ENCODE measurements around the gene GSK3A. TPM values are rescaled to one million over a fixed set of nuclear protein-coding genes. Genes with fewer than 3 reads are reported as not detected.

The GSK3A gene
- total RNA-seq, 1 experiment from 2014 or later = 26.7 TPM

DNA sequence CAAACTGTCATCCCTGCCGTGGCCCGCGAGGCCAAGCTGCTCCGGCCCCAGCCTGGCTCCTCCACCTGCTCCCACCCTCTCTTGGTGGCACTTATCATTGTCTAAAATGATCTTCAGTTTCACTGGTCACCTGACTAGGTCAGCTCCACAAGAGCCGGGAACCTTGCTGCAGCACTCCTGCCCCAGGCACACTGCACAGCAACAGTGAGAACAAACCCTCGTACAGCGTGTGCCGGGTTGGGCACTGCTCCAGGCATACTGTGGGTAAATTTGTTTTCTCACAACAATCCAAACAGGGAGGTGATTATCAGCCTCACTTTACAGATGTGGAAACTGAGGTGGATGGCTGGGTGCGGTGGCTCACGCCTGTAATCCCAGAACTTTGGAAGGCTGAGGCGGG is 33.8 kb downstream of the GSK3A start:
- Histone ChIP-seq H3K27ac (peak overlapping the region; percentile 67), H3K9me3 (replicated peaks) (no peaks in the 10 kb centered on the region; the same call in 1 of the 2 replicates), H3K4me1 (replicated peaks) (peaks cover 32% of the 10 kb centered on the region), H3K4me3 (no peak overlapping the region), H3K27me3 (replicated peaks) (no peaks in the 10 kb centered on the region), H3K36me3 (peaks cover 37% of the 10 kb centered on the region)
- no peak for DNase-seq (ENCODE audit: low read depth in 1 of 2, low spot score in 2 of 2)

GRCh38 chr19:42207767-42208271 is 34.6 kb downstream of the GSK3A start:
- H3K36me3 ChIP-seq = peaks cover 42% of the 10 kb centered on the region
- DNase-seq (ENCODE audit: low read depth in 1 of 2, low spot score in 2 of 2) = peak; percentile 71 to 85
- no peaks in the 10 kb centered on the region for H3K27me3 ChIP-seq (replicated peaks)
- H3K4me3 ChIP-seq = no peak overlapping the region
- H3K4me1 ChIP-seq (replicated peaks) = peaks cover 32% of the 10 kb centered on the region
- H3K9me3 ChIP-seq (replicated peaks) = no peaks in the 10 kb centered on the region; the same call in 1 of the 2 replicates
- H3K27ac ChIP-seq = peak overlapping the region; percentile 67

- Histone ChIP-seq H3K9me3 (replicated peaks) (no peaks in the 10 kb centered on the region; the same call in 1 of the 2 replicates), H3K27me3 (replicated peaks) (no peaks in the 10 kb centered on the region), H3K4me3 (no peak overlapping the region), H3K36me3 (peaks cover 43% of the 10 kb centered on the region), H3K27ac (peak overlapping the region; percentile 67), H3K4me1 (replicated peaks) (peaks cover 32% of the 10 kb centered on the region)
- DNase-seq (ENCODE audit: low read depth in 1 of 2, low spot score in 2 of 2) = no peak
These were observed 35.3 kb downstream of the GSK3A start for GRCh38 chr19:42206871-42207755.

GRCh38 chr19:42204664-42205063 is 37.7 kb downstream of the GSK3A start:
- H3K4me3 ChIP-seq = no peak overlapping the region
- H3K36me3 ChIP-seq = peaks cover 42% of the 10 kb centered on the region
- no peaks in the 10 kb centered on the region for H3K27me3 ChIP-seq (replicated peaks)

DNA sequence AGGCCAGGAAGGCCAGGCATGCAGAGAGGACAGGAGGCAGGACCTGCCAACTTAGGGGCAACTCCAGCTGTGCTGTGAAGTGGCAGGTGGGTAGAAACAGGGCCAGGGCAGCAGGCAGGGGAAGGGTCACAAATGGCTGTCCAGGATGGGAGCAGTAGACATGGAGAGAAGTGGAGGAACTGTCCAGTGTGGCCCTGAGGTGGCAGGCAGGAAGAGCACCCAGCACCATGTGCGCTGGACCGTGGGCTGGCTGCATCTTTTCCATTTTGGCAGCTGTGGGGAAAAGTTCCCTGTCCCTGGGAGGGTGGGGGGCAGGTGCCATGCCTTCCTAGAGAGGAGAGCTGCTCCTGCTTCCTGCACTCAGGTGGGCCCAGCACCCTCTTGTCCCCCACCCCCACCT is 38.7 kb downstream of the GSK3A start:
- Histone ChIP-seq H3K4me1 (replicated peaks) (peaks cover 32% of the 10 kb centered on the region), H3K4me3 (no peak overlapping the region), H3K27me3 (replicated peaks) (no peaks in the 10 kb centered on the region), H3K9me3 (replicated peaks) (no peaks in the 10 kb centered on the region; the same call in 1 of the 2 replicates), H3K36me3 (peaks cover 43% of the 10 kb centered on the region), H3K27ac (no peak overlapping the region)
- no peak for DNase-seq (ENCODE audit: low read depth in 1 of 2, low spot score in 2 of 2)

More at GRCh38 chr19:42204664-42205063, 37.7 kb downstream of the GSK3A start:
- DNase-seq (ENCODE audit: low read depth in 1 of 2, low spot score in 2 of 2) = no peak
- Histone ChIP-seq H3K9me3 (replicated peaks) (no peaks in the 10 kb centered on the region; the same call in 1 of the 2 replicates), H3K4me1 (replicated peaks) (peaks cover 34% of the 10 kb centered on the region), H3K27ac (no peak overlapping the region)

GRCh38 chr19:42202290-42202880 is 40.0 kb downstream of the GSK3A start:
- H3K9me3 ChIP-seq (replicated peaks) = no peaks in the 10 kb centered on the region
- H3K4me3 ChIP-seq = no peak overlapping the region
- H3K27ac ChIP-seq = no peak overlapping the region
- H3K36me3 ChIP-seq = peaks cover 40% of the 10 kb centered on the region
- no peaks in the 10 kb centered on the region for H3K27me3 ChIP-seq (replicated peaks)
- peaks cover 19% of the 10 kb centered on the region for H3K4me1 ChIP-seq (replicated peaks)
- no peak for DNase-seq (ENCODE audit: low read depth in 1 of 2, low spot score in 2 of 2)

GRCh38 chr19:42201489-42202289 is 40.7 kb downstream of the GSK3A start:
- H3K9me3 ChIP-seq (replicated peaks) = no peaks in the 10 kb centered on the region
- H3K27me3 ChIP-seq (replicated peaks) = no peaks in the 10 kb centered on the region
- DNase-seq (ENCODE audit: low read depth in 1 of 2, low spot score in 2 of 2) = no peak
- H3K27ac ChIP-seq = no peak overlapping the region
- H3K4me1 ChIP-seq (replicated peaks) = peaks cover 12% of the 10 kb centered on the region
- no peak overlapping the region for H3K4me3 ChIP-seq
- H3K36me3 ChIP-seq = peaks cover 35% of the 10 kb centered on the region

DNA sequence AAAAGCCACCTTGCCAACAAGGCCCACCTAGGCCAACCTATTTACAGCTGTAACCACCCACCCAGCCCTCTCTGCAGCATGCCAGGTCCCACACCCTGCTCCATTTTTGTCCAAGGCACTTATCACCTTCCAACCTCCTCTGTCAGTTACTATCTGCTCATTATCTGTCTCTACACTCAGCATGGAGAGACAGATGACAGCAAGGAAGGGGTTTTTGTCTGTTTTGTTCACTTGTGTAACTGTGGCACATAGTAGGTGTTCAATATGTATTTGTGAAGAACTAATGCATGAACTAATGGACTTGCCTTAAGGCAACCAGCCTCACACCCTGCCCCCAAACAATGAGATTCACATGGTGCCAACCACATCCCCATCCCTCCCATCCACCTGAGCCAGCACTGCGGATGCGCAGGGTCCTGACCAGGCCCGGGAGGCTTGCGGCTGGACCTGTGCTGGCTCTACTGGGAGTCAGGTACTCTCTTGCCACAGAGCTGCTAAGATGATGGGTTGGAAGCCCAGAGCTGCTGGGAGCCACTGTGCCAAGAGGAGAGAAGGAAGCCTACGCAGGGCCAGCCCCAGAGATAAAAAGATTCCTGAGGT is 42.2 kb downstream of the GSK3A start:
- H3K4me1 ChIP-seq (replicated peaks) = peaks cover 6% of the 10 kb centered on the region; the same call in 1 of the 2 replicates
- H3K9me3 ChIP-seq (replicated peaks) = no peaks in the 10 kb centered on the region
- peaks cover 28% of the 10 kb centered on the region for H3K36me3 ChIP-seq
- H3K27me3 ChIP-seq (replicated peaks) = no peaks in the 10 kb centered on the region
- no peak overlapping the region for H3K27ac ChIP-seq
- no peak for DNase-seq (ENCODE audit: low read depth in 1 of 2, low spot score in 2 of 2)
- H3K4me3 ChIP-seq = no peak overlapping the region

DNA sequence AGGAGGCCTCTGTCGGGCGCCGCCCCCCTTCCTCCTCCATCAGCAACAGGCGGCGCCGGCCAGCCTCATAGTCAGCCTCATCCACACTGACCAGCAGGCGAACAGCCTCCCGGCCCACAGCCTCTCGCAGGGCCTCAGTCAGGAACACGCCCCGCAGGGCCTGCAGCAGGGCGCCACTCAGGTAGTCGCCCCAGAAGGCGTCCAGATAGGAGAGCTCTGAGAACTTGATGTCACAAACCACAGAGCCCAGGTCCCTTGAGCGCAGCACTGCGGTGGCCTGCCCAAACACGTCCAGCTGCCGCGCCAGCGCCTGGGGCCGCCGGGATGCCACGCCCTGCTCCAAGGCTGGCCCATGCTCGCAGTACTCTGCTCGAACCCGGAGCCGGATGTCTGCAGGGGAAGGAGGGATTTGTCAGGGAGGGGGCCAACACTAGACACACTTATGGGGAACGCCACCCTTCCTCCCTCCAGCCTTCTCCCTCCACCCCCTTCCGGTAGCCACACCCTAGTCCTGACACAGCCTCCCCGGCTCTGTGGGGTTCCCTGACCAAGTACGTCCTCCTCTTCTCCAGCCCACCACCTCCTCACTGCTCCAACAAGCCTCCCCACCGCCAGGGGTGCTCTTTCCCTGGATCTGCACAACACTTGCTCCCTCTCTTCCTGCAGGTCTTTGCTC is 42.8 kb downstream of the GSK3A start:
- Histone ChIP-seq H3K4me1 (replicated peaks) (peaks cover 6% of the 10 kb centered on the region; the same call in 1 of the 2 replicates), H3K27me3 (replicated peaks) (no peaks in the 10 kb centered on the region), H3K9me3 (replicated peaks) (no peaks in the 10 kb centered on the region), H3K36me3 (peaks cover 24% of the 10 kb centered on the region), H3K4me3 (no peak overlapping the region), H3K27ac (no peak overlapping the region)
- no peak for DNase-seq (ENCODE audit: low read depth in 1 of 2, low spot score in 2 of 2)

- H3K4me1 ChIP-seq (replicated peaks) = peaks cover 6% of the 10 kb centered on the region; the same call in 1 of the 2 replicates
- no peak for DNase-seq (ENCODE audit: low read depth in 1 of 2, low spot score in 2 of 2)
- H3K9me3 ChIP-seq (replicated peaks) = no peaks in the 10 kb centered on the region; the same call in 1 of the 2 replicates
- H3K27me3 ChIP-seq (replicated peaks) = no peaks in the 10 kb centered on the region
- H3K27ac ChIP-seq = no peak overlapping the region
- peaks cover 24% of the 10 kb centered on the region for H3K36me3 ChIP-seq
- no peak overlapping the region for H3K4me3 ChIP-seq
These were observed 43.5 kb downstream of the GSK3A start for GRCh38 chr19:42198676-42199439.

DNA sequence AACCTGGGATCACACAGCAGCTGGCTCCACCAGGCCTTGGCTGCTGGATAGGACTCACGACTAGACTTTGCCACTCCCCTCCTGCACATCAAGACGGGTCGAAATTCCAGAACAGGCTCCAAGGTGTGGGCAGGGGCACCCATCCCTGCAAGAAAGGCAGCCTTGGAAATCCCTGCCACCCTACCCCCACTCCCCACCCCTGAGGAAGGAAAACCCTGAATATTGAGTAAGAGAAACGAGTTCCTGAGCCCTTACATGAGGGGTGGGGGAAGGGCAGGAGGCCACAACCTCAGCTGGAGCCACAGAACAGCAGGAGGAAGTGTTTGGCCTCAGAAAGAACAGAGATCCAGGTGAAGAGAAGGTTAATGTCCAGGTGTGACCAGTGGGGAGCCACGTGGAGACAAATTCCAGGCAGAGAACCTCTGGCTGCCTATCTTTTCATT is 45.0 kb downstream of the GSK3A start:
- no peak for DNase-seq (ENCODE audit: low read depth in 1 of 2, low spot score in 2 of 2)
- Histone ChIP-seq H3K4me1 (replicated peaks) (peaks cover 6% of the 10 kb centered on the region; the same call in 1 of the 2 replicates), H3K4me3 (no peak overlapping the region), H3K9me3 (replicated peaks) (peaks cover 4% of the 10 kb centered on the region; the same call in 1 of the 2 replicates), H3K27ac (no peak overlapping the region), H3K27me3 (replicated peaks) (no peaks in the 10 kb centered on the region), H3K36me3 (peaks cover 16% of the 10 kb centered on the region)

Measured in SJSA1 (cell line).